Neural progenitor cell (in vitro differentiated cells): ENCODE results near the gene SERPINA9.

Experiments
- CTCF ChIP-seq: fragments of 200-600 bp; sonication (generic); IDR thresholded peaks from 2 replicates; pipeline ENCODE4 v1.5.1; 2017; ENCODE audit warnings: antibody characterized with exemption, mild to moderate bottlenecking
- EZH2 ChIP-seq: fragments of 200-600 bp; sonication (generic); IDR thresholded peaks from 2 replicates; pipeline ENCODE4 v1.6.1; 2017; ENCODE audit warnings: antibody characterized with exemption, mild to moderate bottlenecking, moderate library complexity
- EZH2phosphoT487 ChIP-seq: fragments of 200-600 bp; sonication (generic); IDR thresholded peaks from 2 replicates; pipeline ENCODE4 v1.6.1; 2017; ENCODE audit warnings: antibody characterized with exemption

- TF ChIP-seq CTCF (no peak), EZH2phosphoT487 (no peak), EZH2 (no peak)
These were observed 26.1 kb downstream of the SERPINA9 start for GRCh38 chr14:94449930-94450329.
